ENCODE results near the gene REN.

REN gene

DNA sequence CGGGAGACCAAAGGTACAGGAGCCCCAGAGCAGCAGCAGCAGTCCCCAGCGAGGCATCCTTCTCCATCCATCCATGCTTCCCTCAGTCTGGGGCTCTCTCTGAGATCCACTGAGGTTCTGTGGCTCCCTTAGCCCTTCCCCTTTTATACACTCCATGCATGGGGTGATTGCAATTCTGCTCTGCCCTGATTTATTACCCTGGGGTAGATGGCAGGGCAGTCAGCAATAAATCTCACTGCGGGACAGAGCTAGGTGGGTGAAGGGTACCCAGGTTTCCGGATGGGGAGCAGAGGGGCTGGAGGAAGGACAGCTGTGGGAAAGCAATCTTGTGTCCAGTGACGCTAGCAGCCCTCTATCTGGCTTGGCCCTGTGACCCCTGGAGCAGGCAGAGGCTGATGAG, at the start of gene REN:
REN (minus strand) TSS at position 119 of the 400 bp plus-strand sequence; CDS start at position 75, 44 bp downstream.
- H3K27ac Mint-ChIP-seq: no peak within 1 kb of the TSS
- no peak within 1 kb of the TSS for H3K4me3 Mint-ChIP-seq
- H3K9me3 Mint-ChIP-seq: peaks cover 12% of the 10 kb centered on the region
- intact Hi-C loops (cut with micrococcal nuclease): no loop called here
- no peaks in the 10 kb centered on the region for H3K4me1 Mint-ChIP-seq (ENCODE audit: low read depth)
- peaks cover 10% of the 10 kb centered on the region for H3K27me3 Mint-ChIP-seq
- H3K36me3 Mint-ChIP-seq (ENCODE audit: low read depth): no peaks in the 10 kb centered on the region

DNA sequence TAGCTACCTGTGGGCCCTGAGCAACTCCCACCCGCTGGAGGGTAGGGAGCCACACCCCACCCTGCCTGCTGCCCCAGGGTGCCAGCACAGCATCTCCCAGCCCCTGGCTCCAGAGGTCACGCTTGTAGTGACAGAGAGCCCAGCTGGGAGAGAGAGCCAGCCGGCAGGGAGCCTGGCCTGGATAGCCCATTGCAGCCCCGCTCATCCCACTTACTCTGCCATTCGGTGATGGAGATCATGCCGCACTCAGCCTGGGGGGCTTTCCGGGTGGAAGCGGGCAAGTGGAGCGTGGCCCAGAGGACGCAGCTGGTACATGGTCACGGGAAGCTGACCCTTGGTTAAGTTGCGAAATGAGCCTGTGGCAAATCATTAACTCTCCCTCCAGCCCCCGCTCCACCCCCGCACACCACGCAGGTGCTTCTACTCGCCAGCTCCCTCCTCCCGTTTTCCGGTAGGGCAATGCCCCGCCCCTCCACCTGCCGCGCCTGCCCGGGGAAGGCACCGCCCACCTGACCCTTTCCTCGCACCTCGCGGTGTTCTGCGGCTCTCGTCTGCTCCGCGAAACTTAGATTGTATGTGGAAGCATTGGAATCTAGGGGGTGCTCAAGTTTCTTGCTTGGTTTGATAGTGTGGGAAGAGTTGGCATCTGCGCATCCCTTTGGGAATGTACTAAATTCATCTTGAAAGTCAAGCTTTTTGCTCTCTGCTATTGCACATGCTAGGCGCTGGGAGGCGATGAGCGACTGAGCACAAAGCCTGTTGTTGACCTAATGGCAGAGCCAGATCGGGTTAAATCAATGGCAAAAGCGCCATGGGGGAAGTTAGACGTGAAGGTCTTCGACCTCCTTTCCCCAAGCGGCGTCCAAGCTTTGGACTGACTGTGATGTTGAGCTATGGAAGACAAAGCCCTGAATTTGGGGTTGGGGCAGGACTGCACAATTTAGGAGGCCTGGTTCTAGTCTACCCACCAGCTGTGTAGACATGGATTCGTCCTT, 47.8 kb upstream of the REN start, which contains the start of gene GOLT1A:
GOLT1A (minus strand) TSS at position 321 of the 995 bp plus-strand sequence; CDS start at position 239, 82 bp downstream.
- H3K36me3 Mint-ChIP-seq (ENCODE audit: low read depth): no peaks in the 10 kb centered on the region
- H3K27me3 Mint-ChIP-seq: peaks cover 15% of the 10 kb centered on the region
- peak within 1 kb of the TSS; percentile 53 for H3K4me3 Mint-ChIP-seq
- no peaks in the 10 kb centered on the region for H3K9me3 Mint-ChIP-seq
- intact Hi-C loops (cut with micrococcal nuclease): loop anchor here (1.0 kb wide), 1 partner anchor 149 kb away; no protein-coding TSS in a partner anchor
- H3K27ac Mint-ChIP-seq: no peak within 1 kb of the TSS
- H3K4me1 Mint-ChIP-seq (ENCODE audit: low read depth): peaks cover 9% of the 10 kb centered on the region

DNA sequence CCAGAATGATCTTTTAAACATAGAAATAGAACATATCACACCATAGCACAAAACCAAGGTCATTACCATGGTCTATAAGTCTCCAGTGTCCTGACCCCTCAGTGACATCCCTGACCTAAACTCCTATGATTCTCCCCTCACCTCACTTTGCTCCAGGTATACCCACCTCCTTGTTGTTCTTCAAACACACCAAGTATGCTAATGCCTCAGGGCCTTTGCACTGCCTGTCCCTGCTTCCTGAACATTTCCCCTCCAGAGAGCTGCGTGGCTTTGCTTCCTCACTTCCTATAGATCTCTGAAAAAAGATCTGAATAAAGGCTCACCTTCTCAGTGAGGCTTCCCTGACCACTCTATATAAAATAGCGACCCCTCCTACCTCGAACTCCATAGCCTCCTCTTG, 46.6 kb upstream of the REN start:
- Mint-ChIP-seq H3K4me3 (no peak overlapping the region), H3K27me3 (peaks cover 15% of the 10 kb centered on the region), H3K36me3 (ENCODE audit: low read depth) (no peaks in the 10 kb centered on the region), H3K9me3 (no peaks in the 10 kb centered on the region), H3K4me1 (ENCODE audit: low read depth) (peaks cover 9% of the 10 kb centered on the region), H3K27ac (no peak overlapping the region)
- intact Hi-C loops (cut with micrococcal nuclease): no loop called here

DNA sequence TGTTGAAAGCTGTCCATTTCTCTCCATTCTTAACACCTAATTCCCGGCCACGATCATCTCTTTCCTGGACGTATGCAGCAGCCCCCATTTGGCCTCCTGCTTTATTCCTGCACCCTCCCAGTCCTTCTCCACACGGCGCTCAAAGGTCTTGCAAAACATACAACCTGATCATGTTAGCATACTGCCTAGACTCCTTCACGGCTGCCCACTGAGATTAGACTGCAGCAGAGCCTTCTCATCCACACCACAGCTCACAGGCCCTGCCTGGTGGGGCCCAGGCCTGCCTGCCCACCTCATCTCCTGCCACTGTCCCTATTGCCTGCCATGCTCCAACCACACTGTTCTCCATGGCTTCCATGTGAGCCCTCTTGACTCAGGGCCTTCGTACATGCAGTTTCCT, 44.9 kb upstream of the REN start:
- H3K4me3 Mint-ChIP-seq: no peak overlapping the region
- peaks cover 9% of the 10 kb centered on the region for H3K4me1 Mint-ChIP-seq (ENCODE audit: low read depth)
- H3K27me3 Mint-ChIP-seq: peaks cover 21% of the 10 kb centered on the region
- intact Hi-C loops (cut with micrococcal nuclease): no loop called here
- H3K9me3 Mint-ChIP-seq: no peaks in the 10 kb centered on the region
- H3K36me3 Mint-ChIP-seq (ENCODE audit: low read depth): no peaks in the 10 kb centered on the region
- H3K27ac Mint-ChIP-seq: no peak overlapping the region

DNA sequence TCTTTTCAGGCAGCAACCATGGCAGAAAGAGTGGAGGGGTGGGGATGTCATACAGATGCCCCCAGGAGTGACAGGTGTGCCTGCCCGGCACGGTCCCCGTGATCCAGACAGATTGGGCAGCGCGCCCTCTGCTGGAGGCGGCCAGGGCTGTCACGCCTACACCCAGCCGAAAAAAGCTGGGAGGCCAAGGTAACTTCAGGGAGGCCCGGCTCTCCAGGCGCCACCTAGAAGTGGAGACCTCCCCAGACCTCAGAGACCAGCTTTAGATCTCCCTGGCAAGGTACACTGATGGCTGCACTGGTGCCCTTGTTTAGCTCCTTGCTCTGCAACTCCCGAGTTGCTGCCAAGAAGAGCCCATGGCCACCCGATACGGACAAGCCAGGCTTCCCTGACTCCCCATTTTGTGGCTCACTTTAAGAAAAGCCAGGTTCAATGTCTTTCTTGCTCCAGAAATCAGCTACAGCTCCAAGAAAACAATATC, 41.0 kb upstream of the REN start:
- Mint-ChIP-seq H3K9me3 (no peaks in the 10 kb centered on the region), H3K27me3 (peaks cover 27% of the 10 kb centered on the region), H3K36me3 (ENCODE audit: low read depth) (no peaks in the 10 kb centered on the region), H3K27ac (no peak overlapping the region), H3K4me1 (ENCODE audit: low read depth) (no peaks in the 10 kb centered on the region), H3K4me3 (no peak overlapping the region)
- intact Hi-C loops (cut with micrococcal nuclease): loop anchor here (1.0 to 5.0 kb wide), 2 partner anchors 45 to 345 kb away; partner anchors contain the start of gene SNRPE

DNA sequence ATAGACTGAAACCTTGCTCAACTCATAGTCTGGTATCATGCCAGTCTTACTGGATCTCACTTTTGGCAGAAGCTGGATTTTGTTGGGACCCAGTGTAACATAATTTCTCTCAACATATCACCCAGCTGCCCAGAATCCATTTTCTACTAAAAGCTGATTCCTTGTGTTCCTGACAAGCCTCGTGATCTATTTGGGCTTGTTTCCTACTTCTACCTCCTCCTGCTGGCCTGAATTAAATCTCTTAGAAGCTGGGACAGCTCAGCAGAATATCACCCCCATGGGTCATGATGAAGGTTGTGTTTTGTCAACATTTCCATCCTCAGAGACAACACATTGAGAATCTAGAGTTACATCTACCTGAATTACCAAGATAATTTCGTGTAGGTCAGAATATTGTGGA, 40.0 kb upstream of the REN start:
- Mint-ChIP-seq H3K36me3 (ENCODE audit: low read depth) (no peaks in the 10 kb centered on the region), H3K9me3 (no peaks in the 10 kb centered on the region), H3K27me3 (peaks cover 27% of the 10 kb centered on the region), H3K27ac (no peak overlapping the region), H3K4me1 (ENCODE audit: low read depth) (no peaks in the 10 kb centered on the region), H3K4me3 (no peak overlapping the region)
- intact Hi-C loops (cut with micrococcal nuclease): loop anchor here (5.0 kb wide), 1 partner anchor 344 kb away; the partner anchor contains the start of gene SNRPE

DNA sequence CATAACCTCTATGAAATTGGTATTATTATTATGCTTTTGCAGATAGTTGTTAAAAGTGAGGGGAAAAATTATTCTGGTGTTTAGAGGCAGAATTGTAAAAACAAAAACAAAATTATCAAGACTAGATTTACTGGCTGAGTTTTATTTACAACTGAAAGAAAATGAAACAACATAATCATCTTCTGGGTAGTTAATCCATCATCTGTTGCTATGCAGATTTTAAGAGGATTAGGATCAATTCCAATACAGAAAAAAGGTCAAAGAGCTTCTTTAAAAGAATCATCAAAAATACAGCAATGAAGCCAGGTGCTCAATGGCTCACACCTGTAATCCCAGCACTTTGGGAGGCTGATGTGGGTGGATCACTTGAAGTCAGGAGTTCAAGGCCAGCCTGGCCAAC, 39.3 kb upstream of the REN start:
- Mint-ChIP-seq H3K9me3 (no peaks in the 10 kb centered on the region), H3K27me3 (peaks cover 27% of the 10 kb centered on the region), H3K27ac (no peak overlapping the region), H3K4me1 (ENCODE audit: low read depth) (no peaks in the 10 kb centered on the region), H3K4me3 (no peak overlapping the region), H3K36me3 (ENCODE audit: low read depth) (no peaks in the 10 kb centered on the region)
- intact Hi-C loops (cut with micrococcal nuclease): loop anchor here (5.0 kb wide), 1 partner anchor 343 kb away; the partner anchor contains the start of gene SNRPE

DNA sequence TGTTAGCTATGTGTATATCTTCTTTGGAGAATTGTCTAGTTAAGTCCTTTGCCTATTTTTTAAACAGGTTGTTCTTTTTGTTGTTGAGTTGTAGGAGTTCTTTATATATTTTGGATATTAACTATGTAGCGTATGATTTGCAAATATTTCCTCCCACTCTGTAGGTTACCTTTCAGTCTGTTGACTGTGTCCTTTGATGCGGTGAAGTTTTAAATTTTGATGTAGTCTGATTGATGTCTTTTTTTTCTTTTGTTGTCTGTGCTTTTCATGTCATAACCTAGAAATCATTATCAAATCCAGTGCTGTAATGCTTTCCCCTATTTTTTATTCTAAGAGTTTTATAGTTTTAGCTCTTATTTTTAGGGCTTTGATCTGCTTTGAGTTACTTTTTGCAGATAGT, 38.8 kb upstream of the REN start:
- Mint-ChIP-seq H3K4me3 (no peak overlapping the region), H3K36me3 (ENCODE audit: low read depth) (no peaks in the 10 kb centered on the region), H3K27me3 (peaks cover 24% of the 10 kb centered on the region), H3K4me1 (ENCODE audit: low read depth) (no peaks in the 10 kb centered on the region), H3K9me3 (no peaks in the 10 kb centered on the region), H3K27ac (no peak overlapping the region)
- intact Hi-C loops (cut with micrococcal nuclease): loop anchor here (5.0 kb wide), 1 partner anchor 343 kb away; the partner anchor contains the start of gene SNRPE

DNA sequence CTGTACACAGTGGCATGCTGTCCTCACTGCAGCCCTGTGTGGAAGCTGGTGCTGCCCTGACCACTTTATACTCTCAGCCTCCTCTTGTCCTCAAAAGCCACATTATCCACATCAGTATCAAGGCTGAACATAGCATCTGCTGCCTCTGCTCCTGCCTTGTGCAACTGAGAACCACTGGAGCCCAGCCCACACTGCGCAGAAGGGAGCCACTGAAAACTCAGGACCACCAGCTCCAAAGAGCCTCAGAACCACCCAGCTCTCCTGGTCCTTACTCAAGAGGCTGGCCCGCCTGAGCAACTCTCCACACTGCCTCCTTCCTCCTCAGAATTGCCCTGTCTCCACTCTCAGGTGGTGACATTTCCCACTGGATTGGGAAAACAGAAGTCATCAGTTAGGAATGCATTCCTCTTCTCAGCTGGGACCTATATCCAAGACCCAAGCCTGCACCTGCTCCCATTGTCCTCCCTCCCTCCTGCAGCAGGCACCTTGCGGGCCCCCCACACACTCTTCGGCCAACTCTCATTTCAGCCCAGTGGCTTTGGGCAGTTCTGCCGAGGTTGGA, 37.1 kb upstream of the REN start:
- intact Hi-C loops (cut with micrococcal nuclease): no loop called here
- H3K4me1 Mint-ChIP-seq (ENCODE audit: low read depth): no peaks in the 10 kb centered on the region
- H3K27ac Mint-ChIP-seq: no peak overlapping the region
- H3K4me3 Mint-ChIP-seq: no peak overlapping the region
- no peaks in the 10 kb centered on the region for H3K36me3 Mint-ChIP-seq (ENCODE audit: low read depth)
- H3K9me3 Mint-ChIP-seq: no peaks in the 10 kb centered on the region
- H3K27me3 Mint-ChIP-seq: peaks cover 24% of the 10 kb centered on the region

DNA sequence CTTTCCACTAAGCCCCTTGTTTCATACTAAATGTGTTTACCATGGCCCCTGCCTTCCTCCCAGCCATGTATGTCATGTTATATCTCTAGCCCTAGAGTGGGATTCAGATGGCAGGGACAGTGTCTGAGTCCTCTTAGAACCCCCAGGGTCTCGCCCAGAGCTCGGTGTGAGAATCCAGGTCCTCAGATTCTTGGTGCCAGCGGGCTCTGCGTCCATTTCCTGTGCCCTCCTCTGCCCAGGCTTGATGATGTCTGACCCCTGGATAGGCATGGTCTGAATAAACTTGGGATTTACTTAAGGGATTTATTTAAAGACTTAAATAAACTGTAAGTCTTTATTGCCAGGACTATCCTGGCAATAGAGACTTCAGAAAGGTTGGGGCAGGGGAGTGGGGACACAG, 36.3 kb upstream of the REN start:
- no peaks in the 10 kb centered on the region for H3K9me3 Mint-ChIP-seq
- H3K4me3 Mint-ChIP-seq: no peak overlapping the region
- peaks cover 24% of the 10 kb centered on the region for H3K27me3 Mint-ChIP-seq
- H3K36me3 Mint-ChIP-seq (ENCODE audit: low read depth): no peaks in the 10 kb centered on the region
- H3K27ac Mint-ChIP-seq: no peak overlapping the region
- H3K4me1 Mint-ChIP-seq (ENCODE audit: low read depth): no peaks in the 10 kb centered on the region
- intact Hi-C loops (cut with micrococcal nuclease): no loop called here

DNA sequence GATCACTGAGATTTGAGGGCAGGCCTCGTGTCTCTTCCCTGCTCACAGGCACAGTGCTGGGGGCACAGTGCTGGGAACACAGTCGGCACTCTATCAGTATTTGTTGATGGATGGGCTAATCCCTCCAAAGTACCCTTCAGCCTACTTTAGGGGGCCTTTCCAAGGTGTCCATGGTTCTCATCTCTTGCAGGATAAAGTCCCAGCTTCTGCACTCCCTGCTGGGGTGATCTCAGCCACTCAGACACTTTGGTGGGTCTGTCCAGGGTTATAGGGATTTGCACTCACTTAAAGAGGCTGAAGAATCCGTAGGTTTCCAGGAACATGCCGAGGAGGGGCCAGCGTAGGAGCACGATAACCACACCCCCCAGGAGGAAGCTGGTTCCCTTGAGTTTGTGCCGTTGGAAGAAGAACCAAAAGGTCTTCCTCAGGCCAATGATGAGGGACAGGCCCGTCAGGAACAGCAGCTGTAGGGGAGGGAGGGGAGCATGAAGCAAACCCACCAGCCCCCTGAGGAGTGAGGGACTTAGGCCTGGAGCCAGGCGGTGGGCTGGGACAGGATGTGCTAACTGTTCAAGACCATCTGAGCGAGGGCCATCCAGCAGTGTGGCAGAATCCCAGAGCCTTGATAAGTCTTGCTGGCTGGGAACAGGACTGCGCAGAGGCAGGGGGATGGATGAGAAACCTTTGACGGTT, 35.4 kb upstream of the REN start:
- H3K36me3 Mint-ChIP-seq (ENCODE audit: low read depth): no peaks in the 10 kb centered on the region
- H3K27ac Mint-ChIP-seq: no peak overlapping the region
- H3K4me1 Mint-ChIP-seq (ENCODE audit: low read depth): no peaks in the 10 kb centered on the region
- intact Hi-C loops (cut with micrococcal nuclease): no loop called here
- H3K9me3 Mint-ChIP-seq: no peaks in the 10 kb centered on the region
- H3K27me3 Mint-ChIP-seq: peaks cover 20% of the 10 kb centered on the region
- no peak overlapping the region for H3K4me3 Mint-ChIP-seq

DNA sequence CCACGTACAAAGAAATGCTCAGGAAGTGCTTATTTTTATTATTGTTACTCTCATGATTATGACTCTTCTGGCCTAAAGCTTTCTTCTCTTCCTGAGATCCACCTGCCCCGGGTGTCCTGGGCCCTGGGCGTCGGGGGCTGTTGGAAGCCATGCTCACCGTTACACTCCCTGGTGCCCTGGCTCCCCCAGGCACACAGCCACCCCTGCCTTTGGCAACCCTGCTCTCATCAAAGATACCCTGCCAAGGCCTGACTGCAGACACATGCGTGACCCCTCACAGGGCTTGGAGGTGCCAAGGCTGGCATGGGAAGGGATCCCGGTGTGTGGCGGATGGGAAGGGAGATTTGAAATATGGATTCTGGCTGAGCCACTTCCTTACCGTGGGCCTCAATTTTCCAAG, 33.4 kb upstream of the REN start:
- Mint-ChIP-seq H3K36me3 (ENCODE audit: low read depth) (no peaks in the 10 kb centered on the region), H3K4me3 (no peak overlapping the region), H3K9me3 (no peaks in the 10 kb centered on the region), H3K4me1 (ENCODE audit: low read depth) (no peaks in the 10 kb centered on the region), H3K27ac (no peak overlapping the region), H3K27me3 (peaks cover 17% of the 10 kb centered on the region)
- intact Hi-C loops (cut with micrococcal nuclease): no loop called here

DNA sequence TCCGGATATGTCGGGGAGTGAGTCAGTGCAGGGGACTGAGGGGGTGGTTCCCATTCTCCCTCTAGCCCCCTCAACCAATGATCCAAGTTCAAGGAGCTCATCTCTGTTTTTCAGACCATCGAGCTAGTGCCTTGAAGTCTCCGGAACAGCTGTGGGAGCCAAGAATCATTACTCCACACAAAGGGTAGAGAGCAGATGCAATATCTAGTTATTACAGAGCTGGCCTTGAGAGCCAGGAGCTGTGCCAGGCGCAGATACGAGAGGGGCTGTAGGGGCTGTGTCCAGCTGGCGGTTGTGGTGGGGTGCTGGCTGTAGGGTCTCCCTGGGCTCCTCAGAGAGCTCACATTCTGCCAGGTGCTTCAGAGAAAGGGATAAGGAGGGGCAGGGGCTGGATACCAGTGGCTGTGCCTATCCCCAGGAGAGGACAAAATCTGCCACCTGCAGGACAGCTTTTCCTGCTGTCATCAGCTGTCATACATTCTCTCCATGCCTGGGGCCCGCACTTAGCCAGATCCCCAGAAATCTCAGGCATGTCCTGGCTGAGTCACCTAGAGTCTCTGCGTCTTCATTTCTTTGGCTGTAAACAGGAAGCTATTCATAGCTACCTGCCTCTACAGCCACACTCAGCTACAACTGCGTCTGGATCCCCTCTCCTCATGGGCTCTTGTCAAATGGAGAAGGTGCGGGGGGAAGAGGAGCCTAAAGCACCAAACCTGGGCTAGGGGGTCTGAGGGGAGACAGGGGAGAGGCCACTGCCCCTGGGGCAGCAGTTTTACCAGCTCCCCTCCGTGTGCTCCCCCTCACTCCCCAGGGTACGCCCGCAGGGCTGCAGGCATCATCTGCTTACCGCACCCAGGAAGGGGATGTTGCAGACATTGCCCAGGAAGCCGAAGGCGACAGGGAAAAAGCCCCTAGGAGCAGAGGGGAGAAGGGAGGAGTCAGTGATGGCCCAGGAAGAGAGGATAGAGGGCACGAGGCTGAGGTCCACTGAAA, 32.5 kb upstream of the REN start:
- Mint-ChIP-seq H3K4me1 (ENCODE audit: low read depth) (no peaks in the 10 kb centered on the region), H3K27me3 (peaks cover 19% of the 10 kb centered on the region), H3K4me3 (no peak overlapping the region), H3K27ac (no peak overlapping the region), H3K36me3 (ENCODE audit: low read depth) (no peaks in the 10 kb centered on the region), H3K9me3 (no peaks in the 10 kb centered on the region)
- intact Hi-C loops (cut with micrococcal nuclease): no loop called here

Data from dendritic cell treated with granulocyte-macrophage colony-stimulating factor and Interleukin-4, amounts not matched to agents 40 ng/mL and 50 ng/mL, for 4 days (primary cell).